Mucosa of descending colon (tissue), 3 donors: ENCODE measurements around the gene TTC33. TPM values are rescaled to one million over a fixed set of nuclear protein-coding genes. Genes with fewer than 3 reads are reported as not detected.

Source experiments
- ATAC-seq: fragments of 200-7000 bp; cut with Tn5 transposase; one replicate; pipeline ENCODE4 v1.9.1; 2020; ENCODE audit warnings: mild to moderate bottlenecking, moderate library complexity
- DNase-seq, 3 donors: peaks; one replicate each; pipeline ENCODE4 v3.0.0-alpha.2; 2020
- H3K36me3 ChIP-seq: fragments of 200-600 bp; one replicate; pipeline ENCODE4 v1.8.0; 2021; ENCODE audit warnings: low read depth, mild to moderate bottlenecking
- H3K4me1 ChIP-seq: fragments of 200-600 bp; one replicate; pipeline ENCODE4 v1.8.0; 2021; ENCODE audit warnings: low read depth, mild to moderate bottlenecking
- H3K4me3 ChIP-seq: fragments of 200-600 bp; one replicate; pipeline ENCODE4 v1.8.0; 2021; ENCODE audit warnings: mild to moderate bottlenecking
- H3K9me3 ChIP-seq: fragments of 200-600 bp; one replicate; pipeline ENCODE4 v1.8.0; 2021; ENCODE audit warnings: mild to moderate bottlenecking
- intact Hi-C, 2 donors: fragments of 100-400 bp; cut with DNase I in 1 of 2; cut with micrococcal nuclease in 1 of 2; formaldehyde crosslinking; loops; one replicate each; pipeline versions ENCODE4 v1.11.0 to v1.11.1; 2022; cut with DNase I, micrococcal nuclease
- total RNA-seq, 3 donors: library from RNA; stranded (reverse); fragmentation: NEBNext Ultra II Directional in 2 of 3; extraction: Animal tissue kit (Norgen Biotek cat#: 25700) in 2 of 3; gene quantifications; one replicate each; pipeline versions ENCODE4 v1.2.1 to v1.2.4, GENCODE V29; 2021 to 2023
- TF ChIP-seq, protein P1 (sequence below): fragments of 200-600 bp; IDR thresholded peaks from one replicate; pipeline ENCODE4 v1.8.0; 2022; ENCODE audit warnings: antibody characterized with exemption, mild to moderate bottlenecking
- donor health status: DM: no; HTN: no; CAD: no; lungs with moderate emphysema.
- donor health status: DM: no; HTN: no; CAD: no.
- donor health status: DM: no; HTN: yes; CAD: no.

Gene TTC33
- total RNA-seq, 3 donors from 2014 or later: 15.1 to 22.6 (median 17.2) TPM

DNA sequence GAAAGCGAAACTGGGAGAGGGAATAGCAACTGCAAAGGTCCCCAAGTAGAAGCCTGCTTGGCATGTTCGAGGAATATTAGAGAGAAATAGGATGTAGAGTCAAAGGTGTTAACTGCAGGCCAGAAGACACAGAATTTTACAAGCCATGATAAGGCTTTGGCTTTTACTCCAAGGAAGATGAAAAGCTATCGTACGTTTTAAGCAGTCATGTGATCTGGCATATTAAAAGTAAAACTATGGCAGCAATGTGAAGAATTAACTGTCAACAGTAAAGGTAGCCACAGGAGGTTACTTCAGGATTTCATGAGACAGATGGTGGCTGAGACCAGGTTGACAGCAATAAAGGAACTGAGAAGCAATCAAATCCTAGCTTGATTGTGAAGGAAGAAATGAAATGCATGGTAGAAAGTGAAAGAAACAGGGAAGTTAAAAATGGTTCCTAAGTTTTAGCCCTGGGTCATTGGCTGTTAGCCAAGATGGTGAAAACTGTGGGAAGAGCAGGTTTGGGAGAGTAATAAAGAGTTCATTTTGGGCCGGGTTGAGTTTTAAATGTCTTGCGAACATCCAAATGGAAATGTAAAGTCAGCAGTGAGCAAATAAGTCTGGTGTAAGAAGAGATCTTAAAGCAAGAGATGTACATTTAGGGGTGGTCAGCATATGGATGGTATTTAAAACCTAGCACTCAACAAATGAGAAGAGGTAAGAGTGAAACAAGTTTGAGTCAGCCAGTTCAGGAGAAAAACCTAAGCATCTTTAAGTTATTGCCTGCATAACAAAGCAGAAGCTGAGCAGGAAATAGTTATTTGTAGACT, 20.3 kb upstream of the TTC33 start:
- Histone ChIP-seq H3K4me3 (no peak overlapping the region), H3K4me1 (peaks cover 16% of the 10 kb centered on the region), H3K36me3 (no peaks in the 10 kb centered on the region), H3K9me3 (no peaks in the 10 kb centered on the region)
- TF ChIP-seq, protein P1, sequence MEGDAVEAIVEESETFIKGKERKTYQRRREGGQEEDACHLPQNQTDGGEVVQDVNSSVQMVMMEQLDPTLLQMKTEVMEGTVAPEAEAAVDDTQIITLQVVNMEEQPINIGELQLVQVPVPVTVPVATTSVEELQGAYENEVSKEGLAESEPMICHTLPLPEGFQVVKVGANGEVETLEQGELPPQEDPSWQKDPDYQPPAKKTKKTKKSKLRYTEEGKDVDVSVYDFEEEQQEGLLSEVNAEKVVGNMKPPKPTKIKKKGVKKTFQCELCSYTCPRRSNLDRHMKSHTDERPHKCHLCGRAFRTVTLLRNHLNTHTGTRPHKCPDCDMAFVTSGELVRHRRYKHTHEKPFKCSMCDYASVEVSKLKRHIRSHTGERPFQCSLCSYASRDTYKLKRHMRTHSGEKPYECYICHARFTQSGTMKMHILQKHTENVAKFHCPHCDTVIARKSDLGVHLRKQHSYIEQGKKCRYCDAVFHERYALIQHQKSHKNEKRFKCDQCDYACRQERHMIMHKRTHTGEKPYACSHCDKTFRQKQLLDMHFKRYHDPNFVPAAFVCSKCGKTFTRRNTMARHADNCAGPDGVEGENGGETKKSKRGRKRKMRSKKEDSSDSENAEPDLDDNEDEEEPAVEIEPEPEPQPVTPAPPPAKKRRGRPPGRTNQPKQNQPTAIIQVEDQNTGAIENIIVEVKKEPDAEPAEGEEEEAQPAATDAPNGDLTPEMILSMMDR: no peak
- intact Hi-C loops: no loop called here
- ATAC-seq (peak; percentile 67), DNase-seq (no peak)

DNA sequence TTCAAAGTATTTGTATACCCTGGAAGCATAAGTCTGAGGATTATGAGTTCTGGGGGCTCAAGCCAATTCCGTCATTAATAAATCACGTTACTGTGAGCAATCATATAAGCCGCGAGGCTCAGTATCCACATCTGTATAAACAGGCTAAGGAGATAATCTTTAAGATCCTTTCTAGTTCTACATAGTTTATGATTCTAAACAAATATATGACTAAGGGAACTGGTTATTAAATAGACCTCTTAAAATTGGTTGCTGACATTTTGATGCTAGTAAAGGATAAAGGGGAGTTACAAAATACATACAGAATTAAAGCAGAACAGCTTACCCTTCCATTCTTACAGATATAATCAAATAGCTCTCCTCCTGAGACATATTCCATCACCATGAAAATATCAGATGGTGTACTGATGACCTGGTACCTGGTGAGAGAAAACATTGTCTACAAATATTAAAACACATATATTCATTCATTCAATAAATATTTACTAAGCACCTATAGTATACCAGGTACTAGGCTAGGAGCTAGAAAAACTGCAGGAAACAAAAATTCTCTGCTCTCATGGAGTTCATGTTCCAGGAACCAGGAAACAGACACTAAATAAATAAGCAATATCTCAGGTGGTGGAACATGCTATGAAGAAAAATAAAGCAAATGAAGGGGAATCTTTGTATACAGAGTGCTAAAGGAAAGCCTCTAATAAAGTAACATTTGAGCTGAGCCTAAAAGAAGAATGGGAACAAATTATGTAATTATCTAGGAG, 19.5 kb upstream of the TTC33 start:
- intact Hi-C loops: no loop called here
- Histone ChIP-seq H3K36me3 (no peaks in the 10 kb centered on the region), H3K4me3 (no peak overlapping the region), H3K9me3 (no peaks in the 10 kb centered on the region), H3K4me1 (peaks cover 16% of the 10 kb centered on the region)
- ATAC-seq (peak; percentile 73), DNase-seq (no peak)
- TF ChIP-seq, protein P1: no peak

DNA sequence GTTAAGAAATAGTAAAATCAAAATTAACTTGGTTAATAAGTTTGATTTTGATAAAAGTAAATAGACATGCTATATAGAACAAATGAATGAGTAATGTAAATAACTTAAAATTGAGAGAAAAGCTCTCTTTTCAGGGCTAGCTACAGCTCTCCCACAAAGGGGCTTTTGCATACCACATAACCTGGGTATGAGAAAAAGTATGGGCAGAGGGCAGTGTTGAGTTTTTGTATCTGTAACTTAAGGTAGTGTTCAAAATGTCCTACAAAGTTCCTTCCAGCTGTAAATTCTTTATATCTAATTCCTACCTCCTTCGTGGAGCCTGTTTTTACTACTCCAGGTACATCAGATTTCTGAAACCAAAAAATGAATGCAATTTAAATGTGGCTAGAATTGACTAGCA, 18.9 kb upstream of the TTC33 start:
- intact Hi-C loops: no loop called here
- no peak for DNase-seq
- TF ChIP-seq, protein P1: no peak
- no peak for ATAC-seq
- no peaks in the 10 kb centered on the region for H3K9me3 ChIP-seq
- H3K4me1 ChIP-seq: peaks cover 16% of the 10 kb centered on the region
- H3K36me3 ChIP-seq: no peaks in the 10 kb centered on the region
- H3K4me3 ChIP-seq: no peak overlapping the region

DNA sequence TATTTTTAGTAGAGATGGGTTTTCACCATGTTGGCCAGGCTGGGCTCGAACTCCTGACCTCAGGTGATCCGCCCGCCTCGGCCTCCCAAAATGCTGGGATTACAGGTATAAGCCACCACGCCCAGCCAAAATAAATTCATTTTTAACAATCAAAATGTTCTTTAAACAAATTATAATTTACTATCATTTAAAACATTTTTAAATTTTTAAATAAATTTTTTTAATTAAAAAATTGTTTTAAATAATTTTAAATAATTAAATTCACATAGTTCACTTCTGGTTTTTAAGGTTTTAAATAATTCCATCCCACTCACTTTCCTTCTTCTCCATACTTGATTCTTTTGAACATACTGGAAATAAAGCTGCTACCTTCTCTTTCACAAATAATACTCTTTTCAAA, 15.0 kb upstream of the TTC33 start:
- ATAC-seq: no peak
- intact Hi-C loops: no loop called here
- DNase-seq: no peak
- H3K36me3 ChIP-seq: no peaks in the 10 kb centered on the region
- H3K9me3 ChIP-seq: no peaks in the 10 kb centered on the region
- peaks cover 2% of the 10 kb centered on the region for H3K4me1 ChIP-seq
- H3K4me3 ChIP-seq: no peak overlapping the region
- TF ChIP-seq, protein P1: no peak

DNA sequence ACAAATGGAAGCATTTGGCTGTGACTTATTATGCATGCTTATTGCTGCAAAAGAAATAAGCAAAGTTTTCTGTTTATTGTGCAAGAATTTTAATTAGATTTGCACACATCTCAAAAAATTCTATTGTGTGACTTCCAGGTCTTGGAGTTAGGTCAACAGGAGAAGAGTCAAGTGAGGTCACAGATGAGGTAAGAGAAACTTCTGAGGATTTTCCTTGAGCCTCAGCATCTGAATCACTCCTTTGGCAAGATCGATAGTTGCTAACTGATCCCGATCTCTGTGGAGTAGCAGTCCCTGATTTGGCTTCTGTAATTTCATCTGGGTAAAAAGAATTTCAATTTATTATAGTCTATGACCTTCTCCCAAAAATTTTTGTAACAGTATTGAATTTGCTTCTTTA, 6.9 kb upstream of the TTC33 start:
- Histone ChIP-seq H3K4me3 (no peak overlapping the region), H3K36me3 (peaks cover 7% of the 10 kb centered on the region), H3K4me1 (no peaks in the 10 kb centered on the region), H3K9me3 (no peaks in the 10 kb centered on the region)
- intact Hi-C loops: no loop called here
- DNase-seq (no peak), ATAC-seq (no peak)
- TF ChIP-seq, protein P1: no peak
